ENCODE data around the gene MSI2. TPM values are rescaled to one million over a fixed set of nuclear protein-coding genes. Genes with fewer than 3 reads are reported as not detected.

Gene MSI2
- total RNA-seq, 2 experiments from 2014 or later: 131 to 164 TPM

DNA sequence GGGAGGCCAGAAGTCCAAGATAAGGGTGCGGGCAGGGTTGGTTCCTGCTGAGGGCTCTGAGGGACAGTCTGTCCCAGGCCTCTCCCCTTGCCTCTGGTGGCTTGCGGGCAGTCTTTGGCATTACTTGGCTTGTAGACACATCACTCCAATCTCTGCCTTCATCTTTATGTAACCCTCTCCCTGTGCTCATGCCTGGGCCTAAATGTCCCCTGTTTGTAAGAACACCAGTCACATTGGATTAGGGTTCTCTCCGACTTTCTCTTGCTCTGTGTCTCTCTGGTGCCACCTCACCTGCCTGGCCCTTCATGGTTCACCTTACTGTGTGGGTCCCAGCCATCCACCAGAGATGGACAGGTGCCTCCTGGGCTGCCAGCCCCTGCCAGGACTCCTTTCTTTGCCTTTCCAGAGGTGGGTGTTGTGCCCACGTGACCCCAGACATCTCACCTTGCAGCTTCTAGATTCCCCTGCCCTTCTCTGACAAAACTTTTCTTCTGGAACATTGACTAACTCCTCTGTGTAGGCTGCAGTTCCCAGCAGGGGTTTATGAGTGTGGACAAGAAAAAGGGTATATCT, 205.8 kb downstream of the MSI2 start:
- Histone ChIP-seq H3K4me2 (ENCODE audit: low read length) (no peak overlapping the region), H3K27ac (ENCODE audit: low read depth, low read length, poor library complexity, severe bottlenecking) (no peak overlapping the region), H2AFZ (ENCODE audit: low read length) (no peak overlapping the region), H3K9me3 (ENCODE audit: low read length) (no peaks in the 10 kb centered on the region), H3K9me2 (ENCODE audit: insufficient read depth, low read length) (no peaks in the 10 kb centered on the region), H3K36me3 (ENCODE audit: insufficient read depth, low read length) (no peaks in the 10 kb centered on the region), H3K79me2 (ENCODE audit: insufficient read depth, low read depth, low read length) (no peaks in the 10 kb centered on the region), H3K4me3 (ENCODE audit: low read depth, low read length, poor library complexity, severe bottlenecking) (no peak overlapping the region), H3K4me1 (ENCODE audit: insufficient read depth, low read length, poor library complexity, severe bottlenecking) (peaks cover 14% of the 10 kb centered on the region), H4K20me1 (ENCODE audit: insufficient read depth, low read length) (no peaks in the 10 kb centered on the region)
- intact Hi-C loops (cut with micrococcal nuclease; ENCODE audit: unreplicated experiment): no loop called here
- CTCF ChIA-PET (ENCODE audit: unreplicated experiment): no interaction called here
- no TSS peak for BruUV-seq (replicated peaks)
- POLR2A ChIA-PET: no interaction called here
- TF ChIP-seq, protein P1, sequence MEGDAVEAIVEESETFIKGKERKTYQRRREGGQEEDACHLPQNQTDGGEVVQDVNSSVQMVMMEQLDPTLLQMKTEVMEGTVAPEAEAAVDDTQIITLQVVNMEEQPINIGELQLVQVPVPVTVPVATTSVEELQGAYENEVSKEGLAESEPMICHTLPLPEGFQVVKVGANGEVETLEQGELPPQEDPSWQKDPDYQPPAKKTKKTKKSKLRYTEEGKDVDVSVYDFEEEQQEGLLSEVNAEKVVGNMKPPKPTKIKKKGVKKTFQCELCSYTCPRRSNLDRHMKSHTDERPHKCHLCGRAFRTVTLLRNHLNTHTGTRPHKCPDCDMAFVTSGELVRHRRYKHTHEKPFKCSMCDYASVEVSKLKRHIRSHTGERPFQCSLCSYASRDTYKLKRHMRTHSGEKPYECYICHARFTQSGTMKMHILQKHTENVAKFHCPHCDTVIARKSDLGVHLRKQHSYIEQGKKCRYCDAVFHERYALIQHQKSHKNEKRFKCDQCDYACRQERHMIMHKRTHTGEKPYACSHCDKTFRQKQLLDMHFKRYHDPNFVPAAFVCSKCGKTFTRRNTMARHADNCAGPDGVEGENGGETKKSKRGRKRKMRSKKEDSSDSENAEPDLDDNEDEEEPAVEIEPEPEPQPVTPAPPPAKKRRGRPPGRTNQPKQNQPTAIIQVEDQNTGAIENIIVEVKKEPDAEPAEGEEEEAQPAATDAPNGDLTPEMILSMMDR (conservative IDR thresholded peaks at IDR 0.05; ENCODE audit: low read length): no peak
- no peak for TF ChIP-seq EZH2phosphoT487 (IDR thresholded peaks at IDR 0.05; ENCODE audit: borderline replicate concordance, low read depth, low read length)
- DNase-seq (ENCODE audit: low spot score): no peak

DNA sequence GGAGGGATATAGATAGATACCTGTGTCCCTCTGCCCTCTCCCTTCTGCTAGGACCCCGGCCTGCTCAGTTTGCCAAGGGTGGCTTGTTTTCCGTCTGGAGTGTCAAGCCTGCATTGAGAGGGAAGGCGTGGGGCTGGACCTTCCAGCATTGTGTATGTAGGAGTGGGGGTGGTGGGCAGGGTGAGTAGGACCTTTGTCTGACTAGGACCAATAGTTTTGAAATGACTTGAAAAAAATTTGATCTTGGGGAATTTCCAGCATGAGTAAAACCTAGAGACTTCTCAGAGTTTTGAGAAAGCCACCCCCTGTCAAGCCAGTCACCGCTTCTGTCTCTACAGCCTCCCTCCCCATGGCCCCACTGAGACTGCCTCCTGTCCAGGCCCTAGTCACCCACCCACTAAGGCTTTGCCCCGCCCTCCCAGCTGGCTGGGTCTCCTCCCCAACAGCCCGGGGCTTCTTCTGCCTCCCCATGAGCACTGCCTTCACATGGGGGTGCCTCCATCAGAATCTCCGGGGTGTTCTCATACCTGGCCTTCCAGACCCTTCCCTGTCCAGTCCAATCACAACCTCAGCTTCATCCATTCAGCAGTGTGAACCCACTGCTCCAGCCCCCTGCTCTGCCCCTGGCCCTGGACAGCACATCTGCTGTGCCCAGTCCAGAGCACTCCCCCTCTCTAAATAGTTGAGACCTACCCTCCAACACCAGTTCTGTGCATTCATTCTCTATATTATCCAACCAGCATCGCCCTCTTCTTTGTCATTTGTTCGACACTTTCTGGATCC, 207.0 kb downstream of the MSI2 start:
- ChIA-PET CTCF (ENCODE audit: unreplicated experiment) (no interaction called here), POLR2A (no interaction called here)
- no TSS peak for BruUV-seq (replicated peaks)
- Histone ChIP-seq H4K20me1 (ENCODE audit: insufficient read depth, low read length) (no peaks in the 10 kb centered on the region), H3K79me2 (ENCODE audit: insufficient read depth, low read depth, low read length) (no peaks in the 10 kb centered on the region), H3K27ac (ENCODE audit: low read depth, low read length, poor library complexity, severe bottlenecking) (no peak overlapping the region), H2AFZ (ENCODE audit: low read length) (no peak overlapping the region), H3K4me2 (ENCODE audit: low read length) (no peak overlapping the region), H3K9me2 (ENCODE audit: insufficient read depth, low read length) (no peaks in the 10 kb centered on the region), H3K4me1 (ENCODE audit: insufficient read depth, low read length, poor library complexity, severe bottlenecking) (peaks cover 14% of the 10 kb centered on the region), H3K36me3 (ENCODE audit: insufficient read depth, low read length) (no peaks in the 10 kb centered on the region), H3K4me3 (ENCODE audit: low read depth, low read length, poor library complexity, severe bottlenecking) (no peak overlapping the region), H3K9me3 (ENCODE audit: low read length) (no peaks in the 10 kb centered on the region)
- TF ChIP-seq EZH2phosphoT487 (IDR thresholded peaks at IDR 0.05; ENCODE audit: borderline replicate concordance, low read depth, low read length): no peak
- TF ChIP-seq, protein P1 (conservative IDR thresholded peaks at IDR 0.05; ENCODE audit: low read length): no peak
- intact Hi-C loops (cut with micrococcal nuclease; ENCODE audit: unreplicated experiment): no loop called here
- DNase-seq (ENCODE audit: low spot score): no peak

DNA sequence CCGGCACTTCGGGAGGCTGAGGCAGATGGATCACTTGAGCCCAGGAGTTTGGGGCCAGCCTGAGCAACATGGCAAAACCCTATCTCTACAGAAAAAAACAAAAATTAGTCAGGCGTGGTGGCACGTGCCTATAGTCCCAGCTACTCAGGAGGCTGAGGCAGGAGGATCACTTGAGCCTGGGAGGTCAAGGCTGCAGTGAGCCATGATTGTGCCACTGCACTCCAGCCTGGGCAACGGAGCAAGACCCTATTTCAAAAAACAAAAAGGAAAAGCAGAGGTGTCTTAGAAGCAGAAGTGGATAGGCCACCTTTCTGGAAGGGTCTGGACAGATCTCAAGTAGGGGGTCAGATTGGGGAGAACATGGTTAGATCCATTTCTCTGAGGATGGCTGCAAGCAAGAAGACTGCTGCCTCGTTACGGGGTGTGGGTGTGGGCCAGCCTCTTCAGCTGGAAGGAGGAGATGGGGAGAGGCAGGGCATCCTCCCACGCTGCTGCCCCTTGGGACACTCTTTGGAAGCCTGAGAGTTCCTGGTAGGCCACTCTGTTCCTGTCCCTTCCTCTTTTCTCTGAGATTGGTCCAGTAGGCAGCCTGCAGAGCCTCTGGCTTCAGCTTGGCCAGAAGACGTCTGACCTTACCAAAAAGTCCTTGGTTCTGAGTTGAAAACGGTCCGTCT, 208.0 kb downstream of the MSI2 start:
- Histone ChIP-seq H3K4me1 (ENCODE audit: insufficient read depth, low read length, poor library complexity, severe bottlenecking) (peaks cover 24% of the 10 kb centered on the region), H3K79me2 (ENCODE audit: insufficient read depth, low read depth, low read length) (no peaks in the 10 kb centered on the region), H3K9me3 (ENCODE audit: low read length) (no peaks in the 10 kb centered on the region), H3K4me3 (ENCODE audit: low read depth, low read length, poor library complexity, severe bottlenecking) (no peak overlapping the region), H3K9me2 (ENCODE audit: insufficient read depth, low read length) (no peaks in the 10 kb centered on the region), H3K36me3 (ENCODE audit: insufficient read depth, low read length) (no peaks in the 10 kb centered on the region), H3K4me2 (ENCODE audit: low read length) (no peak overlapping the region), H3K27ac (ENCODE audit: low read depth, low read length, poor library complexity, severe bottlenecking) (no peak overlapping the region), H2AFZ (ENCODE audit: low read length) (no peak overlapping the region), H4K20me1 (ENCODE audit: insufficient read depth, low read length) (no peaks in the 10 kb centered on the region)
- CTCF ChIA-PET (ENCODE audit: unreplicated experiment): no interaction called here
- no peak for DNase-seq (ENCODE audit: low spot score)
- intact Hi-C loops (cut with micrococcal nuclease; ENCODE audit: unreplicated experiment): no loop called here
- TF ChIP-seq EZH2phosphoT487 (IDR thresholded peaks at IDR 0.05; ENCODE audit: borderline replicate concordance, low read depth, low read length): no peak
- TF ChIP-seq, protein P1 (conservative IDR thresholded peaks at IDR 0.05; ENCODE audit: low read length): no peak
- BruUV-seq (replicated peaks): no TSS peak
- POLR2A ChIA-PET: no interaction called here
